NCI-H345 treated with DMSO at 0.1 percent for 48 hours (cell line): ENCODE data around the gene SMPD3.

Source experiments
- DNase-seq: peaks from one replicate; lab custom pipeline; 2025; ENCODE audit not compliant: unreplicated experiment; lab: John Stamatoyannopoulos, UW

Gene SMPD3

DNA sequence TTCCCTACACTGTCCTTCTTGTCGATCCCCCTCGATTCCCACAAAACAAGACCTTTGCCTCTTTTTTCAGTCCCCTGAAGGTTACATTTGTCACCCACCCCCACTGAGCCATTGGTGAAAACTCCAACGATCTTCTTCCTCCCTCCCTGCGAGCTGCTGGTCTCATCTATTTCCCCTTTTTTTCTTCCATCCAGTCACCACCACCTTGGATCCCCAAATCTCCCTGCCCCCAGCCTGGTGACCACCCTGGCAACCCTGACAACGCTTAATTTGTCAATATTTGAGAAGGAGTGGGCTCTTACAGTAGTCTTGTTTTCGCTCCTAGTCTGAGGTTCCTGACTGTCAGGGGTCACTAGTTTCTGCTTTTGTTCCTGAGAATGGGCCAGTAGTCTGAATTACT lies 62.9 kb downstream of the SMPD3 start:
- no peak for DNase-seq

DNA sequence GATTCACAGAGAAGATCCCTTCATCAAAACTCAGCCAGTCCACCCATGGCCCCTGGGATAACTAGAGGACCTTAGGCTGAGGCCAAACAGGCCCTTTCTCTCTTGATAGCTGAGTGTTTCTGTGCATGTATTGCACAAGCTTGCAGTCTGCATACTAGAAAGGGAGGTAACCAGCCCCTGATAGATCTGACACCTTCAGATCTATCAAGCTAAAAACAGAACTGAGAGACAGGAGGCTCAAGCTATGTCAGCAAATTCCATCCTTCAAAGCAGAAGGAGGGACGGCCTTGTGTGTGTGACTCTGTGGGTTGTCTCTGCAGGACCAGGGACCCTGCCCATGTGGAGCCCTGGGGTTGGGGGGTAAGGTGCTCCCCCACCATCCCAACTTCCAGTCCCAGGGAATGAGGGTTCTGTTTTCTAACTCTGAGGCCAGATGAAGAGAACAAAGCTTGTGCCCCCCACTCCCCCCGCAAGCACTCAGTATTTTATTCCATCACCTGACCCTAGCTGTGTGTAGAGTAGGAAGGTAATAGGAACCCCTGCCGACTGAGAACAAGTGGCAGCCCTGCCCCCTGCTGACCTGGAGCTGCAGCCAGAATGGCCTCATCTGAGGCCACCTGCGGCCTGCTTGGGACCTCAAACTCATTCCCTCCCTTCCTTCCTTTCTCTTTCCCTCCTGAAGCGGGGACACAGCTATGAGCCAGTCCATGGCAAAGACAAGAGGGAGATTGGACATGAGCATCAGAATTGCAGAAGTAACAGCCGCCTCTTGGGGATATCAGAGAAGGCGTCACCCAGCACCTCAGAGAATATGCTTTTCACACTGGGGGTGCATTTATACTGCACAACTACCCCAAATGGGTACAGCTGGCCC lies 63.8 kb downstream of the SMPD3 start:
- DNase-seq: no peak

DNA sequence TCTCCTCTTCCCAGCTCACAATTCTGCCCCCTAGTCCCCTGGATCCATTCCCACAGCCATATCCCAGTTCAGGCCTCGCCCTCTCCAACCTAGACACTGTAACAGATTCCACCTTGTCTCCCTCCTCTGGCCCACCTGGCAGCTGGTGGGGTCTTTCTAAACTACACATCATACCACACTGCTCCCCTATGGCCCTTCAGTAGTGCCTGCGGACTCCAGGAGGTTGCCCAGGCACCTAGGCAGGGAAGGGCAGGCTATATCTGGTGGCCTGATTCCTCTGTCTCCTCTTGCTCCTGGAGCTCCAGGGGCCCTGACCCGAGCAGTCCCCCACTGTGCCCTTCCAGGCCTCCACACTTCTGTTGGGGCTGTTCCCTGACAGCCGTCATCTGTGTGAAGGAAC lies 64.5 kb downstream of the SMPD3 start:
- DNase-seq: no peak

DNA sequence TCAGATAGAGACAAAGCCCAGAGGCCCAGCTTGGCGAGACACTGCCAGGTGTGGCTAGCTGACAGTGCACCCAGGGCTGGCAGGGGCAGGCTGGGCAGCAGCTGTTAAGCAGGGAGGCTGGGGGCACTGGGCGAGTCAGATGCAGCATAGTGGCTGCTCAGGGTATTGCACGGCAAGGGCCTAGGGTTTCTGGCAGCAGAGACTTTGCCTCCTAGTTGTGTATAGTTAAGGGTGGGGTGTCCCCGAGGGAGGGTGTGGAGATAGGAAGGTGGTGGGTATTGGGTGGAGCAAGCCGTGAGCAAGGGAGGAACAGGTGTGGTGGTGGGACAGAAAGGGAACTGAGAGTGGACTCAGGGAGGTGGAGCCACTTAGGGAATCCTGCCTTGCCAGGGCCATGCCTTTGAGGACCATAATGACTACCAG lies 66.0 kb downstream of the SMPD3 start:
- no peak for DNase-seq

DNA sequence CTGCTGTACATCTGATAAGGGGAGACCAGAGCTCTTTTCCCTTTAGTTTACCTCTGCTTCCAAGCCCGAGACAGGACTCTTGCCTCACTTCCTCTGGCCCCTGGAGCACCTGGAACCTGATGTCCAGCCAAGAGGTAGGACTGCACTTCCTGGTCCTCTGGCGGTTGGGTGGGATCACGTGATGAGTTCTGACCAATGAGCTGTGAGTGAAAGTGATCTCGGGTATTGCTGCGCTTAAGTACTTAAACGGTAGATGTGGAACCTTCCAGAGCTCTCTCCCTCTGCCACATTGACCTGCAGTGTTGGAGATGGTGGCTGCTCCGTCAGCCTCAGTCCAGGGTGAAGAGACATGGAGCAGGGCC lies 67.0 kb downstream of the SMPD3 start:
- no peak for DNase-seq

DNA sequence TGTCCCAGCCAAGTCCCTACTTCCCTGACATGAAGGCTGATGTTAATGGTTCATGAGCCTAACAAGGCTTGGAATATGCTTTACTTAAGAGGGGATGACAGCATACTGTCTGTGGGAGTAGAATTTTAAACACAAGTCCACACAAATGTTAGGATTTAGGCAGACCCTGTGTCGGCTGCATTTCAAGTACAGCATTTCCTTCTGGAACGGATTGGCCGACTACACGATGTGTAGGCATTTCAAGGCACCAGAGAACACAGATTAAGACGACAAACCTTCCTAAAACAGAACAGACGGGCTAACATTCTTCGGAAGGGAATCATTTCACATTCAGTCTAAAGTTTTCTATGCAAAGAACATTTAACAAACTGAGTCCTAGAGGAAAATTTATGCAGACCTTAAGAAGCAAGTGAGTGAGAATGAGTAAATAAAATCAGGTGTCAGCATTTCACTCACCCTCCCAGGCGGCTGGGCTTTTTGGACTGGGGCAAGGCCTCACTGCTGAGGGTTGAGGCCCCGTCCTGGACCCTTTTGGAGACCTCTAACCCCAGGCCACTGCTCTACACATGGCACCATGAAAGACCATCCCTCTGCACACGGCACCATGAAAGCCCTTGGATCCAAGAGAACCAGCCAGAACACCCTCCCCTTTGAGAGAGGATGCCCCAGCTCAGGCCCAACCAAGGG lies 67.5 kb downstream of the SMPD3 start:
- no peak for DNase-seq

DNA sequence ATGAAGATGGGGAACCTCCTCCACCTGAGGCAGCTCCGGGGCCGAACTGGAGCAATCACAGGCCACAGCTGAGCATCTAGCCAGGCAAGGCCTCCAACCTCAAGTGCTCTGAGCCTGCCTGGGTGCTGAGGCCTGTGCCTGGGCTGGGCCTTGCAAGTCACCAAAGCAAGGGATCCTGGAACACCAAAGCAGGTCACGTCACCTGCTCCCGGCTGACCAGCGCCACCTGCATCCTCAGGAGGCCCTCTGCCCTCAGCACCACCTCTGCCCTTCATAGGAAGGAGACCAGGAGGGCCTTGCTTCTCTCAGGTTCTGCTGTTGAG lies 68.0 kb downstream of the SMPD3 start:
- no peak for DNase-seq

DNA sequence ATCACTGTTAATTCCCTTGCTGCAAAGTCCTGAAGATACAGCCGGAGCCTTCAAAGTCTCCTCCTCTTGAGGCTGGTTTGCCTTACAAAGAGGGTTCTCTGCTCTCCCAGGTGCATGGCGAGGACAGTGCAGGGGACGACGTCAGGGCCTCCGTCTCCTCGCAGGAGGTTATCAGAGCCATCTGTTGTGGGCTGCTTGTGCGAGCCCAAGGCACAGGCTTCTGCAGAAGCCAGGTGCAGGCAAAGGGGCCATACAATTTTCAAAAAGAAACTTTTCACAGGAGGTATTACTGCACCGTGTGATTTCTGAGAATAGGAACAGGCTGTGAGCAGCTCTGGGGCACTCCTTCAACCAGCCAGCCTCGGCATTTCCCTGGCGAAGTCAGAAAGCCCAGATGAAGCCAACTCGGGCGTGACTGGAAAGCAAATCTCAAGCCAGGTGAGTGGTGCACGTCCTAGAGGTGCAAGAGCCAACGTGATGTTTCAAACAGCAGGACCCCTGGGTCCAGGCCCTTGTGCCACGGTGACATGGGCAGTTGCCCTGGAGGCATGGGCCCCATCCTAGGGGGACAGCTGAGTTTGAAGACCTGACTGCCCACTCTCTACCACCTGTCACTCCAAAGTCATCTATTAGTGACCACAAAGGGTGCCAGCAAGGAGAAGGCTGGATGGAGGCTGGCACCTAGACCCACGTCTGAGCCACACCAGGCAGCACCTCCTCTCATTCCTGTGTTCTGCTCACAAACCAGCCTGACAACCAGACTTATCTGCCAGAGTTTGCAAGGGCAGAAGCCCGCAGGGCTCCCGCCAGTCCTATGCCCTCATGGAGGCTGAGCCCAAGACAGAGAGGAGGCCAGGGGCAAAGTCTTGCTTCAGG lies 68.6 kb downstream of the SMPD3 start:
- DNase-seq: no peak

DNA sequence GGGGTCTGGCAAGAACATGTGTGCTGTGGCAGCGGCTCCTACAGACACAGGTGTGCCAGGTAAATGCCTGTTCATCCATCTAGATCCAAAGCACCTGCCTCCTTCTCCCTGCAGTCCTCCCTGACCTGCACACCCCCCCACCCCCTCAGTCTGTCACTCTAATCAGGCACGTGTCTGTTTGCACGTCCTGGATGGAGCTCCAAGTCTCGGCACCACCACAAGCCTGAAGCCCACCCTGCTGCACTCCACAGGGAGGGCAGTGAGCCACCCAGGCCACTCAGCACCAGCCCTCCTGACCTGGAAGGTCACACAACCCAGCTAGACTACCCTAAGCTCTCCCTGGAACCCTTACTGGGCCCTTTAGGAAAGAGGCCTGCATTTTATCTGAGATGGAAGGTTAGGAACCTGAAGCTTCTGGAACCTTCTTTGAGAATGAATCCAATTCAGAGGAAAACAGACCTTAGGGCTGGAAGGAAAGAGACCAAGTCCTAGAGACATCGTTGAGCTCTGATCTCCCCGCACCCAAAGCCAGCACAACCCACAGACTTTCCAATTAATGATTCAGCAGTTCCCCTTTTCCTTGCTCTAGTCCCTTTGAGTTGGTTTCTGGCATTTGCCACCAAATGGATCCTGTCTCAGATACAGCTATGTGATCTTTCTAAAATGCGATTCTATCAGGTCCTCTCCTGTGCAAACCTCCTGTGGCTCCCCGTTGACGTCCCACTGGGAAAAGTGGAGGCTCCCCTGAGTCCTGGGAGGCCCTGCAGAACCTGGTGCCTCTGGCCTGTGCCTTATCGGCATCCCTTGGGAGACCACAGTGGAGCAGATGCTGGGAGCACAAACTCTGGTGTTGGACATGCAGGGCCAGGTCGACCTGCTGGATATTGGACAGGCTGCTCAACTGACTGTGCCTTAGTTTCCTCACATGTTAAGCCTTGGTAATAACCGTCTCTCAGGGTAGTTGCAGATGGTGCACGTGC lies 69.6 kb downstream of the SMPD3 start:
- no peak for DNase-seq

DNA sequence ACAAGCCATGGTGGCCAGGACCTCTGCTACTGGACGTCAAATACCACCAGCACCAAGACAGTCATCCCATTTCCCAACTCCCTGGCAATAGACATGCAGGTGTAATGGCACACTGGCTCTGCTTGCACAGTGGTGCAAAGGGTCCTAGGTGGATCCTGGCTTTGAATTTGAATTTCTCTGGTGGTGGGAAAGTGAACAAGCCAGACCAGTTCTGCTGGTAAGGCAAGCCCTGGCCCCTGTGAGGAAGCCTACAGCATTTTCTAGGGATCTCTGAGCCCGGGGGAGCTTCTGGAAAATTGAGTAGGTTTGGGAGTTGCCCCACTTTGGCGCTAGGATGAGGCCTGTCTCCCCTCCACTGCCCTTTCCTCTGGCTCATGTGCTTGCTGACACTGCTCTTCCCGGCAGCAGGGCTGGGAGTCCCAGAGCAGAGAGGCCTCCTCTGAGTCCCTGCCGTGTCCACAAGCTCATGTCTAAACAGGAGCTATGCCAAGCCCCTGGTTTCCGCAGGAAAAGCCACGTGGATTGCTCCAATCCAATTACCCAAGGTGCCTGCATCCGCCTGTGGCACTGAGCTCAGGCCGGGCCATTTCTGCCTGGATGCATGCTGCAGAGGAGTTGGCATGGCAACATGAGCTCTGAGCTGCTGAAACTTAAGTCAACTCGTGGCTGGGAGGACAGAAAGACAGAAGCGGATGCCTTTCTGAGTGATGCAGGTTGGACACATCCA lies 70.5 kb downstream of the SMPD3 start:
- no peak for DNase-seq

DNA sequence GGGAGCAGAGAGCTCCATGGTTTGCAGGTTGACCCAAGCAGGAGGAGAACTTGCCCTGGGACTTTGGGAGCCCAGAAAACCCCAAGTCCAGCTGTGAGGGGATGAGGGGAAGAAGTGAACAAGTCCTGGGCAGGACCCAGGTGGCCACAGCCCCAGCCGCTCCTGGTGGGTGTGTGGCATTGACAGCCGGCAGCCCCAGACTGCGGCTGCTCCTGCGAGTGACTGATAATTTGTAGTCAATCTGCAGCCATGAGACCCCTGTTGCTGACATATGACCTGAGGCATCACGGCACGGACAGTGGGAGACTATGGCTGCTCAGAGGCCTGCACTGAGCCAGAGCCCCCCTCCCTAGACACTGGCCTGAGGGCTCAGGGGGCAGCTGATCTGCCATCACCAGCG lies 71.1 kb downstream of the SMPD3 start:
- DNase-seq: no peak

DNA sequence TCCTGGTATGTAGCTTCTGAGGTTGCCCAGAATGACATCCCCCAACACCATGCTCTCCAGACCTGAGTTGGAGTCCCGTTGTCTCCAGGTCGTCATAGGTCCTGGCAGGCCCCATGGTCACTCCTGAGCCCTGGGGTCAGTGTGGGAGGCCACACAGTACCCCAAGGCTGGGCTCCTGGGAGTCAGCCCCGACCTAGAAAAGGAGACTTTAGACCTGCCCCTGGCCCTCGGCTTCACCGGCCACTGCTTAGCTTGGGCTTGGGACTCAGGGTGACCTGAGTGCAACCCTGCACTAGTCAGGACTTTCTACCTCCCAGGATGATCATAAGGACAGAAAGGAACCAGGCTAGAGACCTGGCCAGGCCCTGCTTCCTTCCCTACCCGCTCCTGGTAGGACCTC lies 71.7 kb downstream of the SMPD3 start:
- no peak for DNase-seq

DNA sequence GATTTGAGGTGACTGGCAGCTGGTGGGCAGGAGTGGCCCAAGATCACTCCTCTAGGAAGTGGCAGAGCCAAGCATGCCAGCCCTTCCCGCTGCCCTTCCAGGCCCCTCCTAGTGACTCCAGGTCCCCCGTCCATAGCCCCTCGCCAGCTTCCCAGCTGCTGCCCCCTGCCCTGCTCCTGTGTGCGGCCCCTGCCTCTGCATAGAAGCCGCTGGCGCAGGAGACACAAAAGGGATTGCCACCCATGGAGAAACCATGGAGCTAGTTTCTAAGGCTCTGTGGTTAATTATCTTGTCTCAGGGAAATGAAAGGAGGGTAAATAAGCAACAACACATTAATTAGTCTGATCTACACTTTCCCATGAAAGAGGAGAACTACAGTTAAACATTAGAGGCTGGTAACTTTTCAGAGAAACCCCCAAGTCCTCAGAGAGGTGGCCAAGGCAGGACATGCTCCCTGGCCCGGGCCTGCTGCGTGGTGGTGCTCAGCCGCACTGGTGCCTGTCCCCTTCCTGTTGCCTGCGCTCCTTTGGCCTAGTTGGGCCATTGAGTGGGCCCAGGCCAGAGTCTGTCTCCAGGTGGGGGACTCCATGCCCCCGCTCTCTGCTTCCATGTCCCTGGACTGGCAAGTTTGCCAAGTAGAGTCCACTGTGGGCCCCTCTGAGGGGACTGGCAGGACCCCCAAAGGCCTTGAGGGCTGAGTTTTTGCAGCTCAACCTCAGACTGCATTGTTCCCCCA lies 72.3 kb downstream of the SMPD3 start:
- DNase-seq: no peak

DNA sequence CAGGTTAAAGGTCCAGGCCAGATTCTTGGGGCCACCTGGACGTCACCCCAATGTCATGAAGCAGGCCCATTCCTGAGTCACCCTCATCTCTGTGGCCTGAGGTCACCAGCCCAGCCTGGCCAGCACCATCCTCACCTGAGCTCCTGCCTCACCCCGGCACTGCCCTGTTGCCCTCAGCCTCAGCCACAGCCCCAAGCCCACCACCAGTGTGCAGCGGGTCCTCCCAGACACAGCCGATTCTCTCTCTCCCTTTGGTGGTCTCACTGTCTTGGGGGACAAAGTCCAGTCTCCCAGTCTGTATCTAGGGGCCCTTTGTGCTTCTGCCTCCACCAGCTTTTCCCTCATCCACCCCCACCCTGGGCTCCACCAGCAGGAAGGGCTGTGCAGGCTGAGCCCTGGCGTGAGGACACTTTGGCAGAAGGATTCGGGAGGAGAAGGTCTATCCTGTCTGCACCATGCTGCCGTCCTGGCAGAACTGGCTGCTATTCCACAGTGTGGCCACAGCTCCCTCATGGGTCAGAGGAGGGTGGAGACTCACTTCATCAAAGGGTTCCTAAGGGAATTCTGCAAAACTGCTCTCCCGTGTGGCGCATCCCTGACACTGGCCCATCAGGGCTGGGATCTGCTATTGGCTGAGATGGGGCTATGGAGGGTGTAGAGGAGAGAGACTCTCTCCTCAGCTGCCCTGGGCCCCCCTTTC lies 73.2 kb downstream of the SMPD3 start:
- DNase-seq: no peak

DNA sequence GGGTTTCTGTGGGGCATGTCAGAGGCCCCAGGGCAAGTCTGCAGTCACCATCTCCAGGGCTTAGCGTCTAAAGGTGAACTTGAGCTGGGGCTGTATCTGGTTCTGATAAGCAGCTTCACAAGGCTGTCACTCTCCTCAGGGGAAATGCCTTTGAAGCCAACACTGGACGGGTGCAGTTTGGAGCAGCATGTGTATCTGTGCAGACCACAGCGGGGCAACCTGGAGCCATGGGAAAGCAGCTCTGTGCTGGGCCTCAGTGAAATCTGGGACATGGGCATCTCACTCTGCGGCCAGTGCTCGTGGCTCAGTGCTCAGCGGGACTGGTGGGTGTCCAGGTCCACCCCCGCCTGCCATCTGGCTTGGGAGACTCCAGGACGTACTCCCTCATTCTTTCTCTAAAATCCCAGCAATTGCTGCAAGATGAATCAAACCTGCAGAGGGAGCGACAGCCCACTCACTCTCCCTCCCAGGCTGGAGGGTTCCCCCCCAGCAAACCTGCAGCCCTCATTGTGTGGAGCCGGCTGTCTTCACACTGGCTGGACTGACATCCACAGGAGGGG lies 74.0 kb downstream of the SMPD3 start:
- DNase-seq: no peak

DNA sequence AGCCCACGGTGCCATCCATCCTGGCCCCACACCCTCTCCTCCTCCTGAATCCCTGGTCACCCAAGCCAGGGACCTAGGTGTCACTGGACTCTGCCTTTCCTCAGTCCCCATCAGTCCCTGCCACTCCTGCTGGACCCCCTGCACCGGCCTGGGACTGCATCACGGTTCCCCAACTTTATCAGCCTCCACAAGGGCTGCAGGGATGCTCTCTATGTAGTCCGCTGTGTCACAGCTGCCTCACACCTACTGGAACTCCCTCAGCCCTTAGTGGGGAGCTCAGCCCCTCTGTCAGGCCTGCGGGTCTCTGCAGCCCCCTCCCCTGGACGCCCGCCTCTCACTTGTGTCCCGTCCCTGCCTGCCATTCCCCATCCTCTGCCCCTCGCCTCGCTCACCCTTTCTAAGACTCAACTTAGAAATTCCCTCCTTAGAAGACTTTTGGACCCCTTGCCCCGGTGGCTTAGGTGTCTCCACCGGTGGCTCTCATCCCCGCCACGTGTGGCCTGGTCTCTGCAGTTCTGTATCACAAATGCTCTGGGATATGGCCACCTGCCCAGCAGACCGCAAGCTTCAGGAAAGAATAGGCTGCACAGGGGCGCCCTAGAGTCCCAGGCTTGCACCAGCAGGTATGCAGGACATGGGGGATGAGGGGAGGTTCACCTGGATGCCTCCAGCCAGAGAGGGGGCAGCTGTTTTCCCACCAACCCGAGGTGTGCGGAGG lies 74.6 kb downstream of the SMPD3 start:
- DNase-seq: no peak

DNA sequence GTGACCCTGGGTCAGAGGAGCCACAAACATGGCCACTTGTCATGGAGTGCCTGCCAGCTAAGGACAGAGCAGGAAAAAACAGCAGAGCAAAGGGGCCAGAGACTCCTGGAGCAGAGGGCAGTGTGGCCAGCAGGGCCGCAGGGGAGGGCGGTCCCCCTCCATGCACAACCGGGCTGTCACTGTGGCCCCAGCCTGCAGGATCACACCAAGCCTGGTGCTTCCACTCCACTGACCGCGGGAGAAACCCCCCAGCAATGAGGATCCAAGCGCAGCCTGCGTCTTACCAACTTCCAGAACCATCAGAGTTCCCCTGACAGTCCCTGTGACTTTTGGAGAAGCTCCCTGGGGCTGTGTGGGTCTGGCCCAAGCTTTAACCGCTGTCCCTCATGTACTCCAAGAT lies 75.5 kb downstream of the SMPD3 start:
- DNase-seq: no peak

DNA sequence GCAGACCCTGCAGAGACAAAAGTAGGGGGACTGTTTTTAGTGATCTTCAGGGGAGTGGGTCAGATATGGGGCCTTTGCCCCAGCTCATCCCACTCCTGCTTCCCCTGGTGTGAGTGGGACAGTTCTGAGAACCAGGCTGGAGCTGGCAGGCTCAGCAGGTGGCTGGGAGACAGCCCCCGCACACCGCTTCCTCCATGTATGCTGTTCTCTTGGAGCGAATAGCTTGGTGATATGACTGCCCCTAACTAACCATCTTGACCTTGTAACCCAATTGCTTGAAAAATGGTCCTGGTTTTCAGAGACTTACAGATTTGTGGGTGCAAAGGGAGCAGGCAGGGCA lies 76.0 kb downstream of the SMPD3 start:
- DNase-seq: no peak
